HG03460 (cell line): ENCODE data around the gene ABCG4.

Experiments
- ATAC-seq: cut with Tn5 transposase; IDR thresholded peaks from one replicate; pipeline ENCODE4 v1.9.1; 2021; ENCODE audit not compliant: unreplicated experiment

The ABCG4 gene

GRCh38 chr11:119205080-119205479, 56.2 kb downstream of the ABCG4 start:
- no peak for ATAC-seq

- peak; percentile 73 for ATAC-seq
Measured at GRCh38 chr11:119205574-119206510, 57.0 kb downstream of the ABCG4 start, which contains the start of gene CBL. TSS of gene CBL (plus strand) at chr11:119206339. CDS start at chr11:119206418, 79 bp downstream.

- peak; percentile 26 for ATAC-seq
Measured at GRCh38 chr11:119206511-119207414, 57.9 kb downstream of the ABCG4 start.

GRCh38 chr11:119207415-119207960, 58.6 kb downstream of the ABCG4 start:
- no peak for ATAC-seq

- no peak for ATAC-seq
Measured at GRCh38 chr11:119209186-119209585, 60.3 kb downstream of the ABCG4 start.

GRCh38 chr11:119210050-119210449, 61.2 kb downstream of the ABCG4 start:
- no peak for ATAC-seq
